ENCODE results near the gene EXOC3L4. TPM values are rescaled to one million over a fixed set of nuclear protein-coding genes. Genes with fewer than 3 reads are reported as not detected.

The EXOC3L4 gene
- total RNA-seq, 1 experiment from 2014 or later, result 1.4 TPM

GRCh38 chr14:103050935-103051334 is 43.6 kb upstream of the EXOC3L4 start:
- ChIA-PET CTCF (no interaction called here), POLR2A (ENCODE audit: unreplicated experiment) (no interaction called here)
- Histone ChIP-seq H3K4me3 (ENCODE audit: low read length) (no peak overlapping the region), H3K79me2 (ENCODE audit: low read length) (peaks cover 96% of the 10 kb centered on the region), H3K27me3 (ENCODE audit: low read length) (no peaks in the 10 kb centered on the region), H3K9me2 (replicated peaks; ENCODE audit: low read length) (no peaks in the 10 kb centered on the region), H3K9ac (ENCODE audit: low read length) (no peak overlapping the region), H3K9me3 (ENCODE audit: low read length) (no peaks in the 10 kb centered on the region), H3K4me1 (ENCODE audit: insufficient read depth, low read length) (peaks cover 12% of the 10 kb centered on the region; the same call in 1 of the 2 replicates), H3K4me2 (ENCODE audit: low read length) (no peak overlapping the region), H3K36me3 (ENCODE audit: low read depth, low read length) (no peaks in the 10 kb centered on the region), H3K27ac (ENCODE audit: low read length) (no peak overlapping the region), H2AFZ (ENCODE audit: low read length) (no peak overlapping the region), H4K20me1 (ENCODE audit: low read length) (peaks cover 23% of the 10 kb centered on the region), H3F3A (ENCODE audit: low read length, unreplicated experiment) (no peaks in the 10 kb centered on the region)
- DNase-seq, result no peak
- no peak for TF ChIP-seq EZH2phosphoT487 (IDR thresholded peaks at IDR 0.05; ENCODE audit: borderline replicate concordance, low read length)
- BruUV-seq (replicated peaks), result no TSS peak
- intact Hi-C loops (cut with micrococcal nuclease), result no loop called here
- no peak for ATAC-seq

DNA sequence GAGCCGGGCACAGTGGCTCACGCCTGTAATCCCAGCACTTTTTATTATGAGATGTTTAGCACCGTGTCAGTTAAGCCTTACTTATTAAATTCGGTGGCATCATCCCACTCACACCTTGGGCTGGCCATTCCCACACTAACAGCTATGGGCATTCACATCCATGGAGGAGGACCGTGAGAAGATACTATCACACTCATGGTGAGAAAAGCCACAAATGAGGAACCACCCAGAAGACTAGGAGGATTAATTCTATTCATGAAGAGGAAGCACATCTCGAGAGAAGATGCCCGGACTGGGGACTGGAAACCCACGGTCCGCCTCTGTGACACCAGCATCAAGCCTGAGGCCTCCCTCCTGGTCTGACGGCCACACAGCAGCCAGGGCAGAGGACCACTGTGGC is 42.1 kb upstream of the EXOC3L4 start:
- Histone ChIP-seq H3K9me2 (replicated peaks; ENCODE audit: low read length) (no peaks in the 10 kb centered on the region), H3K36me3 (ENCODE audit: low read depth, low read length) (no peaks in the 10 kb centered on the region), H3K79me2 (ENCODE audit: low read length) (peaks cover 92% of the 10 kb centered on the region), H4K20me1 (ENCODE audit: low read length) (peaks cover 26% of the 10 kb centered on the region), H3F3A (ENCODE audit: low read length, unreplicated experiment) (no peaks in the 10 kb centered on the region), H3K9me3 (ENCODE audit: low read length) (no peaks in the 10 kb centered on the region), H3K4me1 (ENCODE audit: insufficient read depth, low read length) (peaks cover 12% of the 10 kb centered on the region; the same call in 1 of the 2 replicates), H2AFZ (ENCODE audit: low read length) (no peak overlapping the region), H3K27ac (ENCODE audit: low read length) (no peak overlapping the region), H3K27me3 (ENCODE audit: low read length) (no peaks in the 10 kb centered on the region), H3K4me3 (ENCODE audit: low read length) (no peak overlapping the region), H3K9ac (ENCODE audit: low read length) (no peak overlapping the region), H3K4me2 (ENCODE audit: low read length) (no peak overlapping the region)
- intact Hi-C loops (cut with micrococcal nuclease), result no loop called here
- TF ChIP-seq EZH2phosphoT487 (IDR thresholded peaks at IDR 0.05; ENCODE audit: borderline replicate concordance, low read length), result no peak
- no peak for TF ChIP-seq CTCF (conservative IDR thresholded peaks at IDR 0.05; ENCODE audit: low read depth, low read length)
- TF ChIP-seq EZH2 (IDR thresholded peaks at IDR 0.05; ENCODE audit: low read length, unreplicated experiment), result no peak
- CTCF ChIA-PET, result no interaction called here
- BruUV-seq (replicated peaks), result no TSS peak
- DNase-seq (no peak), ATAC-seq (no peak)
- POLR2A ChIA-PET (ENCODE audit: unreplicated experiment), result no interaction called here

DNA sequence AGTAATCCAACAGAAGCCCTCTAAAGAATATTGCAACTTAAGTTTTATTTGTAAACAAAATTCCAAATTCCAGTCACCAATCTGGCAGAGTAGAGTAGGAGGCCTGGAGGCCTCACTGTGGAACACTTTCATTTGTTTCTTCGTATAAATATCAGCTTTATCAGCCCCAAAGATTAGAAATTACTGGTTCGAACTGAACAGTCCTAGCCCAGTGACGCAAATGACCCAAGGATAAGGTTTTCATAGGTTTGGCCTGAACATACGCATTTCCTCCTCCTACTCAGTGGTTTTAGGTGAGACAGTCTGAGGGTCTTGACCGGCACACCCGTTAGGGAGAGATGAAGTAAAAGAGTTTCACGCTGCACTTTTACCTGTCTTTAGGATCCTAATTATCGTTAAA is 38.8 kb upstream of the EXOC3L4 start:
- DNase-seq (no peak), ATAC-seq (no peak)
- Histone ChIP-seq H4K20me1 (ENCODE audit: low read length) (peaks cover 26% of the 10 kb centered on the region), H3K79me2 (ENCODE audit: low read length) (peaks cover 83% of the 10 kb centered on the region), H3K9ac (ENCODE audit: low read length) (peak overlapping the region; percentile 85), H3K4me2 (ENCODE audit: low read length) (peak overlapping the region; percentile 98), H2AFZ (ENCODE audit: low read length) (0 out of 2 replicates have a peak overlapping the region, but pooled peaks have one; percentile 17), H3F3A (ENCODE audit: low read length, unreplicated experiment) (no peaks in the 10 kb centered on the region), H3K9me3 (ENCODE audit: low read length) (no peaks in the 10 kb centered on the region), H3K4me1 (ENCODE audit: insufficient read depth, low read length) (peaks cover 20% of the 10 kb centered on the region; the same call in 1 of the 2 replicates), H3K4me3 (ENCODE audit: low read length) (peak overlapping the region; percentile 92), H3K9me2 (replicated peaks; ENCODE audit: low read length) (no peaks in the 10 kb centered on the region), H3K36me3 (ENCODE audit: low read depth, low read length) (no peaks in the 10 kb centered on the region), H3K27me3 (ENCODE audit: low read length) (no peaks in the 10 kb centered on the region), H3K27ac (ENCODE audit: low read length) (peak overlapping the region; percentile 45)
- no peak for TF ChIP-seq CTCF (conservative IDR thresholded peaks at IDR 0.05; ENCODE audit: low read depth, low read length)
- TF ChIP-seq EZH2phosphoT487 (IDR thresholded peaks at IDR 0.05; ENCODE audit: borderline replicate concordance, low read length), result no peak
- no peak for TF ChIP-seq EZH2 (IDR thresholded peaks at IDR 0.05; ENCODE audit: low read length, unreplicated experiment)
- intact Hi-C loops (cut with micrococcal nuclease), result loop anchor here (2.0 kb wide), 1 partner anchor 25 kb away; no protein-coding TSS in a partner anchor
- POLR2A ChIA-PET (ENCODE audit: unreplicated experiment), result no interaction called here
- CTCF ChIA-PET, result no interaction called here
- BruUV-seq (replicated peaks), result TSS peak; percentile 77
